Mesenchymal stem cell (in vitro differentiated cells and primary cell): ENCODE data around the gene PRKAG2.

Source experiments
- DNase-seq: peaks from one replicate; pipeline ENCODE4 v3.0.0-alpha.2; 2013
- H2AFZ ChIP-seq: one replicate; pipeline ENCODE4 v1.6.1; 2013; ENCODE audit warnings: low read depth, mild to moderate bottlenecking, control low read depth, inconsistent platforms, low read length, moderate library complexity
- H2AK5ac ChIP-seq: 2 replicates; pipeline ENCODE4 v1.6.1; 2013; ENCODE audit warnings: low read length, moderate library complexity, mild to moderate bottlenecking, inconsistent platforms; ENCODE audit not compliant: severe bottlenecking
- H2BK120ac ChIP-seq: one replicate; pipeline ENCODE4 v1.6.1; 2013; ENCODE audit warnings: low read depth, mild to moderate bottlenecking, inconsistent platforms, low read length, moderate library complexity
- H2BK12ac ChIP-seq, 2 experiments: one replicate each; pipeline ENCODE4 v1.6.1; 2013; ENCODE audit warnings: inconsistent platforms in 2 of 2, low read length in 2 of 2, mild to moderate bottlenecking in 2 of 2, moderate library complexity in 2 of 2, control low read depth in 1 of 2
- H2BK15ac ChIP-seq: one replicate; pipeline ENCODE4 v1.6.1; 2013; ENCODE audit warnings: mild to moderate bottlenecking, low read depth, inconsistent platforms; ENCODE audit not compliant: poor library complexity, severe bottlenecking
- H2BK5ac ChIP-seq: 2 replicates; pipeline ENCODE4 v1.6.1; 2013; ENCODE audit warnings: low read depth, mild to moderate bottlenecking, low read length, control low read depth, inconsistent platforms; ENCODE audit not compliant: poor library complexity, severe bottlenecking
- H3K14ac ChIP-seq, 2 experiments: one replicate each; pipeline ENCODE4 v1.6.1; 2013; ENCODE audit warnings: inconsistent platforms in 2 of 2, low read length in 2 of 2, control low read depth in 1 of 2, mild to moderate bottlenecking in 1 of 2, moderate library complexity in 1 of 2
- H3K18ac ChIP-seq, 2 experiments: one replicate each; pipeline ENCODE4 v1.6.1; 2013; ENCODE audit warnings: inconsistent platforms in 2 of 2, low read length in 2 of 2, control low read depth in 1 of 2, low read depth in 1 of 2, mild to moderate bottlenecking in 1 of 2
- H3K23ac ChIP-seq, 2 experiments: one replicate each; pipeline ENCODE4 v1.6.1; 2013; ENCODE audit warnings: inconsistent platforms in 2 of 2, low read length in 2 of 2, mild to moderate bottlenecking in 2 of 2, moderate library complexity in 2 of 2, control low read depth in 1 of 2
- H3K27ac ChIP-seq: 2 replicates; pipeline ENCODE4 v1.5.1; 2013; ENCODE audit warnings: mild to moderate bottlenecking, moderate library complexity, low read length, control low read depth, inconsistent platforms; ENCODE audit not compliant: poor library complexity, severe bottlenecking
- H3K27me3 ChIP-seq, 2 experiments: 2 replicates each; pipeline versions ENCODE4 v1.6.1 to v1.7.0; 2013; ENCODE audit warnings: low read length in 2 of 2, mild to moderate bottlenecking in 2 of 2, moderate library complexity in 2 of 2, control low read depth in 1 of 2, inconsistent platforms in 1 of 2; ENCODE audit not compliant: control insufficient read depth in 1 of 2, insufficient read depth in 1 of 2
- H3K36me3 ChIP-seq, 2 experiments: 2 replicates each; pipeline versions ENCODE4 v1.6.1 to v1.7.0; 2013; ENCODE audit warnings: low read length in 2 of 2, control low read depth in 1 of 2, inconsistent platforms in 1 of 2, low read depth in 1 of 2, mild to moderate bottlenecking in 1 of 2; ENCODE audit not compliant: insufficient read depth in 2 of 2, control insufficient read depth in 1 of 2
- H3K4ac ChIP-seq, 2 experiments: one replicate each; pipeline ENCODE4 v1.6.1; 2013; ENCODE audit warnings: inconsistent platforms in 2 of 2, low read length in 2 of 2, mild to moderate bottlenecking in 2 of 2, moderate library complexity in 2 of 2, control low read depth in 1 of 2, low read depth in 1 of 2
- H3K4me1 ChIP-seq: 2 replicates; pipeline ENCODE4 v1.6.1; 2013; ENCODE audit warnings: low read depth, low read length, control low read depth; ENCODE audit not compliant: control insufficient read depth, insufficient read depth
- H3K4me2 ChIP-seq: 2 replicates; pipeline ENCODE4 v1.6.1; 2013; ENCODE audit warnings: low read length, mild to moderate bottlenecking, inconsistent platforms; ENCODE audit not compliant: poor library complexity, severe bottlenecking
- H3K4me3 ChIP-seq, 2 experiments: 2 replicates each; pipeline versions ENCODE4 v1.5.1 to v1.7.0; 2013; ENCODE audit warnings: low read length in 2 of 2, mild to moderate bottlenecking in 2 of 2, control low read depth in 1 of 2, low read depth in 1 of 2; ENCODE audit not compliant: insufficient read depth in 1 of 2
- H3K79me1 ChIP-seq: replicated peaks from 2 replicates; pipeline ENCODE4 v1.6.1; 2013; ENCODE audit warnings: mild to moderate bottlenecking, control low read depth, low read length, inconsistent platforms; ENCODE audit not compliant: poor library complexity, severe bottlenecking
- H3K9ac ChIP-seq: 2 replicates; pipeline ENCODE4 v1.7.0; 2013; ENCODE audit warnings: mild to moderate bottlenecking, low read length, moderate library complexity
- H3K9me3 ChIP-seq: 2 replicates; pipeline ENCODE4 v1.7.0; 2013; ENCODE audit warnings: mild to moderate bottlenecking, low read length; ENCODE audit not compliant: control insufficient read depth
- H4K8ac ChIP-seq: one replicate; pipeline ENCODE4 v1.6.1; 2013; ENCODE audit warnings: inconsistent platforms, mild to moderate bottlenecking, low read length, moderate library complexity
- H4K91ac ChIP-seq: one replicate; pipeline ENCODE4 v1.6.1; 2013; ENCODE audit warnings: mild to moderate bottlenecking, low read length, inconsistent platforms
- WGBS: methylation state at CpG from one replicate; pipeline ENCODE4 v1.1.7; 2013; ENCODE audit warnings: mixed read lengths; 5-methylcytosine and 5-hydroxymethylcytosine counted together

The PRKAG2 gene

GRCh38 chr7:151726652-151727578 is 150.0 kb downstream of the PRKAG2 start:
- Histone ChIP-seq H3K27ac (peak overlapping the region; percentile 72), H3K4me2 (peak overlapping the region; percentile 20), H2BK12ac (peak overlapping the region; percentile 44 to 99), H3K4ac (peak overlapping the region; percentile 62 to 86), H3K18ac (peak overlapping the region; percentile 82 to 99), H2AK5ac (peak overlapping the region; percentile 98), H3K79me1 (no peaks in the 10 kb centered on the region), H3K36me3 (peaks cover 0 to 2% of the 10 kb centered on the region in 2 experiments), H2BK120ac (peak overlapping the region; percentile 56), H2AFZ (no peak overlapping the region), H3K4me3 (peak overlapping the region in 1 of 2 experiments; percentile 28), H3K4me1 (peaks cover 35% of the 10 kb centered on the region), H4K8ac (peak overlapping the region; percentile 95), H3K27me3 (peaks cover 0 to 3% of the 10 kb centered on the region in 2 experiments), H3K9me3 (no peaks in the 10 kb centered on the region), H3K14ac (peak overlapping the region in 1 of 2 experiments; percentile 97), H3K9ac (peak overlapping the region; percentile 80), H3K23ac (peak overlapping the region in 1 of 2 experiments; percentile 26), H4K91ac (peak overlapping the region; percentile 96), H2BK15ac (peak overlapping the region; percentile 92), H2BK5ac (peak overlapping the region; percentile 58)
- no peak for DNase-seq
- 86% methylated on average over 21 of the region's 23 CpGs for WGBS

GRCh38 chr7:151725844-151726651 is 150.9 kb downstream of the PRKAG2 start:
- Histone ChIP-seq H3K27me3 (peaks cover 0 to 3% of the 10 kb centered on the region in 2 experiments), H3K9me3 (no peaks in the 10 kb centered on the region), H3K9ac (no peak overlapping the region), H2BK120ac (no peak overlapping the region), H4K91ac (peak overlapping the region; percentile 78), H4K8ac (no peak overlapping the region), H2AK5ac (peak overlapping the region; percentile 79), H3K36me3 (peaks cover 0 to 2% of the 10 kb centered on the region in 2 experiments), H2BK5ac (no peak overlapping the region), H2BK12ac (peak overlapping the region; percentile 9 to 60), H3K4me2 (no peak overlapping the region), H3K4me1 (peaks cover 35% of the 10 kb centered on the region), H3K4me3 (no peak overlapping the region), H3K27ac (no peak overlapping the region), H3K18ac (peak overlapping the region; percentile 37 to 54), H3K23ac (no peak overlapping the region), H2BK15ac (peak overlapping the region; percentile 64), H3K14ac (peak overlapping the region in 1 of 2 experiments; percentile 76), H2AFZ (no peak overlapping the region), H3K4ac (peak overlapping the region in 1 of 2 experiments; percentile 32), H3K79me1 (no peaks in the 10 kb centered on the region)
- WGBS, result 81% methylated on average over 21 of the region's 23 CpGs
- peak; percentile 61 for DNase-seq

- H4K91ac ChIP-seq, result peak overlapping the region; percentile 60
- H2AK5ac ChIP-seq, result no peak overlapping the region
- H2BK5ac ChIP-seq, result no peak overlapping the region
- 93% methylated on average over 19 of the region's 22 CpGs for WGBS
- no peak overlapping the region for H3K4me2 ChIP-seq
- peak overlapping the region; percentile 38 for H4K8ac ChIP-seq
- H2BK15ac ChIP-seq, result no peak overlapping the region
- H3K4me1 ChIP-seq, result peaks cover 34% of the 10 kb centered on the region
- no peak overlapping the region for H3K4ac ChIP-seq
- no peaks in the 10 kb centered on the region for H3K9me3 ChIP-seq
- H3K9ac ChIP-seq, result no peak overlapping the region
- no peak overlapping the region for H3K4me3 ChIP-seq
- peak overlapping the region in 1 of 2 experiments; percentile 23 for H2BK12ac ChIP-seq
- H3K23ac ChIP-seq, result no peak overlapping the region
- no peak overlapping the region for H2BK120ac ChIP-seq
- no peaks in the 10 kb centered on the region for H3K79me1 ChIP-seq
- H3K18ac ChIP-seq, result peak overlapping the region in 1 of 2 experiments; percentile 45
- peaks cover 0 to 3% of the 10 kb centered on the region in 2 experiments for H3K27me3 ChIP-seq
- no peaks in the 10 kb centered on the region for H3K36me3 ChIP-seq
- no peak for DNase-seq
- no peak overlapping the region for H3K27ac ChIP-seq
- no peak overlapping the region for H2AFZ ChIP-seq
- no peak overlapping the region for H3K14ac ChIP-seq
Observed at GRCh38 chr7:151724920-151725584, 151.9 kb downstream of the PRKAG2 start.
